ENCODE data around the gene SSTR3.

DNA sequence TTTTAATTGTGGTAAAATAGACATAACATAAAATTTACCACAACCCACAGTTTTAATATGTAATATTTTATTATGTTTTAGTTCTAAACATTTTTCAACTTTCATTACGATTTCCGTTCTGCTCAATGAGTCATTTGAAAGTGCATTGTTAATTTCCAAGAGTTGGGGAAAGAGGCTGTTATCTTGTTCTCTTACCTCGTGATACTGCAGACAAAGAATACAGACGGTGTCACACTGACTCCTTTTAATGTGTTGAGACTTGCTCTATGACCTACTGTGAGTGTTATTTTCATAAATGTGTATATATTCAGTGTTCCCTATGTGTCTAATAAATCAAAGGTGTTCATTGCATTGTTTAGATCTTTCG lies 42.6 kb upstream of the SSTR3 start:
- no peak for TF ChIP-seq HDGF (IDR thresholded peaks at IDR 0.05; ENCODE audit: borderline replicate concordance)
- TF ChIP-seq FOXM1 (IDR thresholded peaks at IDR 0.05; ENCODE audit: borderline replicate concordance), result no peak
- TF ChIP-seq, protein P1, sequence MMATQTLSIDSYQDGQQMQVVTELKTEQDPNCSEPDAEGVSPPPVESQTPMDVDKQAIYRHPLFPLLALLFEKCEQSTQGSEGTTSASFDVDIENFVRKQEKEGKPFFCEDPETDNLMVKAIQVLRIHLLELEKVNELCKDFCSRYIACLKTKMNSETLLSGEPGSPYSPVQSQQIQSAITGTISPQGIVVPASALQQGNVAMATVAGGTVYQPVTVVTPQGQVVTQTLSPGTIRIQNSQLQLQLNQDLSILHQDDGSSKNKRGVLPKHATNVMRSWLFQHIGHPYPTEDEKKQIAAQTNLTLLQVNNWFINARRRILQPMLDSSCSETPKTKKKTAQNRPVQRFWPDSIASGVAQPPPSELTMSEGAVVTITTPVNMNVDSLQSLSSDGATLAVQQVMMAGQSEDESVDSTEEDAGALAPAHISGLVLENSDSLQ (IDR thresholded peaks at IDR 0.05), result no peak
- TF ChIP-seq SP1 (IDR thresholded peaks at IDR 0.05), result no peak
- no peak for TF ChIP-seq BHLHE40 (IDR thresholded peaks at IDR 0.05; ENCODE audit: borderline replicate concordance)
- TF ChIP-seq TARDBP (IDR thresholded peaks at IDR 0.05), result no peak
- no peak for TF ChIP-seq ZNF384 (IDR thresholded peaks at IDR 0.05)
- TF ChIP-seq SUZ12 (IDR thresholded peaks at IDR 0.05), result no peak
- no peak for TF ChIP-seq FOXA1 (IDR thresholded peaks at IDR 0.05)
- no peak for TF ChIP-seq ARNT (IDR thresholded peaks at IDR 0.05)
- TF ChIP-seq LEF1 (IDR thresholded peaks at IDR 0.05; ENCODE audit: borderline replicate concordance), result no peak
- no peak for TF ChIP-seq FOXK2 (IDR thresholded peaks at IDR 0.05)
